Measurements from ENCODE around the gene FLNC.

The FLNC gene

DNA sequence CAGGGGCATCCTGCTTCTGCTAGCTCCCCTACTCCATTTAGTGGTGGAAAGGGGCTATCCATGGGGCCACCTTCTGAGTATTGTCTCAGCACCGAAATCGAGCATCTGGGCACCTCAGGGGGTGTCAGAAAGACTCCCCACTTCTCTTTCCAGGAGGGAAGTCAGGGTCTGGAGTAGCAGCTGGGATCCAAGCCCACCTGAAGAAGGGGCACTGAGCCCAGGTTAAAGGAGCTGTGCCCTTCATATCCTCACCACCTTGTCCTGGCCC, 2.6 kb downstream of the FLNC start:
- DNase-seq = no peak

DNA sequence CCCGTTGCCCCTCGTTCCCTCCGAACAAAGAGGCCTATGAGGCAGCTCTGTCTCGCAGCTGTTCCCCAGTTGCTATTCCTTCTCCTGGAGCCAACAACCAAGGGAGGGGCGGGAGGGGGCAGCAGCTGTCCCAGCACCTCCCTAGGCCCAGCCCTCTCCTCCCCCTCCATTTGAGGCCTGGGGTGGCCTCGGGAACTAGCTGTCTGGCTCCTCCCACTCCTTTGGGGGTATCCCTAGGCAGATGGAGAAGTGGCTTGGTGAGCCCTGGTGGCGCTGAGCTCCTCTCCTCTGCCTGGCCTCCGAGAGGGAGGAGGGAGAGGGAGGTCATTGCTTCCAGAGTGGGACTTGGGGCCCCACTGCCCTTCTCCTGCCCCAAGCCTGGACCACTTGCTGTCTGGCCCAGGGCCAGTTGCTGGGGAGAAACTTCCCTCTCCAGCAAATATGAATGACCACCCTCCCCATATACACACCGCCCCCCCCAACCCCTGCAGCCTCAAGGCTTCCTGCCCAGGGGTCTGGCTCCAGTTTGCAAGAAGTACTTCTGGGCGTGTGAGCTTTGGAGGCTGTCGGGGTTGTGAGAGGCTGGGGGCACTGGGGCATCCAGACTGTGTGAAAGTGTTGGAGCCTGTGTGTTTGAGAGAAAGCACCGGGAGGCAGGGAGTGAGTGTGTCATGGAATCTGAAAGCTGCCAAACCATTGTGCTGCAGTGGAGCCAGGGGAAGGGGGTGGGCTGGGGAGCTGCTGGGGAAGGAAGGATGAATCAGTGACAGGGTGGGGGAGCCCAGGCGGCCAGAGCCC, 3.1 kb downstream of the FLNC start:
- DNase-seq = no peak

- DNase-seq = no peak
Measured at GRCh38 chr7:128833946-128834325, 3.7 kb downstream of the FLNC start.

GRCh38 chr7:128835231-128835751, 5.1 kb downstream of the FLNC start:
- no peak for DNase-seq

- no peak for DNase-seq
Measured at GRCh38 chr7:128835790-128836641, 5.8 kb downstream of the FLNC start.

GRCh38 chr7:128836729-128837348, 6.6 kb downstream of the FLNC start:
- DNase-seq = no peak

GRCh38 chr7:128837521-128837921, 7.3 kb downstream of the FLNC start:
- no peak for DNase-seq

GRCh38 chr7:128838109-128838779, 8.0 kb downstream of the FLNC start:
- DNase-seq = no peak

- DNase-seq = no peak
Measured at GRCh38 chr7:128838981-128839731, 8.9 kb downstream of the FLNC start.

DNA sequence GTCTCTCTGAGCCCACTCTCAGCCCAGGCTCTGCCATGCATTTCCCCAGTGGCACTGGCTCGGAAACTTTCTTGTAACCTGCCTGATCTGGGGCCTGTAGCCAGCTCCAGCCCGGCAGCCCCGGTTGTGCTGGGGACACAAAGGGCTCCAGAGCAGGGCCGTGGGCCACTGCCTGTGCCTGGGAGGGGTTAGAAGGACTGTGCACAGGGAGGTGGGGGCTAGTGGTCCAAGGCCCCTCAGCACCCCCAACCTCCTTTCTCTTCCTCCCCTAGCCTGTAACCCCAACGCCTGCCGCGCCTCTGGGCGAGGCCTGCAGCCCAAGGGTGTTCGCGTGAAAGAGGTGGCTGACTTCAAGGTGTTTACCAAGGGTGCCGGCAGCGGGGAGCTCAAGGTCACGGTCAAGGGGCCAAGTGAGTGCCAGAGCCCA, 9.6 kb downstream of the FLNC start:
- no peak for DNase-seq

DNA sequence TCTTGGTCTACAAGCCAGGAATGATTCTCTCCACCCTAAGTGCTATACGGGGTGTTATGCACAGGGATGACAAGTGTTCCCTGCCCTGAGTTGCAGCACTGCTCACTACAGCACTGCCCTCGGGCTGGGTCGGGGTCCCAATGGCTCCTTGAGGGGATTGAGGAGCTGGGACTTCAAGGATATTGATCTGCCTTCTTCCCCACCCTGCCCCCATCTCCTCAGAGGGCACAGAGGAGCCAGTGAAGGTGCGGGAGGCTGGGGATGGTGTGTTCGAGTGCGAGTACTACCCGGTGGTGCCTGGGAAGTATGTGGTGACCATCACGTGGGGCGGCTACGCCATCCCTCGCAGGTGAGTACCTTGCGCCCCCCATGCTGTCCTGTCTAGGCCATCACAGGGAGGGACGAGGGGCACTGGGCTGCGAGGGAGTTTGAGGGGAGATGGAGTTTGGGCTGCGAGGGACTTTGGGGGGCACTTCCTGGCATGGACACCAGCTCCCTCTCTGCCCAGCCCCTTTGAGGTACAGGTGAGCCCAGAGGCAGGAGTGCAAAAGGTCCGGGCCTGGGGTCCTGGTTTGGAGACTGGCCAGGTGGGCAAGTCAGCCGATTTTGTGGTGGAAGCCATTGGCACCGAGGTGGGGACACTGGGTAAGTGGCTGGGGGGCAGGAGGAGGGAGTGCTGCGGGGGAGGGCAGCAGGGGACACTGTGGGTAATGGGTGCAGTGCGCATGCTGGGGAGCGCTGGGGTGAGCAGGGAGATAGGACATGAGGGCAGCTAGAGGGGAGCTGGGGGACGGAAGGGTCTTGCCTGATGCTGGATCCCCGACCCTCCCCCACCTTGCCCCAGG, 10.3 kb downstream of the FLNC start:
- no peak for DNase-seq

- DNase-seq = no peak
Measured at GRCh38 chr7:128841171-128841690, 11.0 kb downstream of the FLNC start.

DNA sequence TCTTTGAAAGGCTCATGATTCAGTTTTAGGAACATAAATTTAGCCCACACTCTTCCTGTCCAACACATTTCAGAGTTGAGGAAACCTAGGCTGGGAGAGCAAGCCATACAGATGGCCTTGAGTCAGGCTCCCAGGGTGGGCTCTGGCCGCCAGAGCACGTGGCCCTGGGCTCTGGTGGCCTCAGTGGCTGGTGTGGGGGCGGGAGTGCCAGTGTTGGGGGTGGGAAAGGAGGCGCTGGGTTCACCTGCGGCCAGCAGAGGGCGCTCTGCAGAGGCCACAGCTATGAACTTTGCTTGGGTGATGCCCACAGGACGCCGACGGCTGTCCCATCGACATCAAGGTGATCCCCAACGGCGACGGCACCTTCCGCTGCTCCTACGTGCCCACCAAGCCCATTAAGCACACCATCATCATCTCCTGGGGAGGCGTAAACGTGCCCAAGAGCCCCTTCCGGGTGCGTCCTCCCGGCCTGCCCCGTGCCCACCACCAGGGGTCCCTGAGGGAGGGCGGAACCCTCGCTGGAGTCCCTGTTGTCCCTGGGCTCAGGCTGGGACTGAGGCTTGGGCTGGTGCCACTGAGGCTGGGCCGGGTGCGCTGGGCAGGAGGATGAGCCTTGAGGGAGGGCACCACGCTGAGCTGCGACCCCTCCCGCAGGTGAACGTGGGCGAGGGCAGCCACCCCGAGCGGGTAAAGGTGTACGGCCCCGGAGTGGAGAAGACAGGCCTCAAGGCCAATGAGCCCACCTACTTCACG, 11.9 kb downstream of the FLNC start:
- no peak for DNase-seq

DNA sequence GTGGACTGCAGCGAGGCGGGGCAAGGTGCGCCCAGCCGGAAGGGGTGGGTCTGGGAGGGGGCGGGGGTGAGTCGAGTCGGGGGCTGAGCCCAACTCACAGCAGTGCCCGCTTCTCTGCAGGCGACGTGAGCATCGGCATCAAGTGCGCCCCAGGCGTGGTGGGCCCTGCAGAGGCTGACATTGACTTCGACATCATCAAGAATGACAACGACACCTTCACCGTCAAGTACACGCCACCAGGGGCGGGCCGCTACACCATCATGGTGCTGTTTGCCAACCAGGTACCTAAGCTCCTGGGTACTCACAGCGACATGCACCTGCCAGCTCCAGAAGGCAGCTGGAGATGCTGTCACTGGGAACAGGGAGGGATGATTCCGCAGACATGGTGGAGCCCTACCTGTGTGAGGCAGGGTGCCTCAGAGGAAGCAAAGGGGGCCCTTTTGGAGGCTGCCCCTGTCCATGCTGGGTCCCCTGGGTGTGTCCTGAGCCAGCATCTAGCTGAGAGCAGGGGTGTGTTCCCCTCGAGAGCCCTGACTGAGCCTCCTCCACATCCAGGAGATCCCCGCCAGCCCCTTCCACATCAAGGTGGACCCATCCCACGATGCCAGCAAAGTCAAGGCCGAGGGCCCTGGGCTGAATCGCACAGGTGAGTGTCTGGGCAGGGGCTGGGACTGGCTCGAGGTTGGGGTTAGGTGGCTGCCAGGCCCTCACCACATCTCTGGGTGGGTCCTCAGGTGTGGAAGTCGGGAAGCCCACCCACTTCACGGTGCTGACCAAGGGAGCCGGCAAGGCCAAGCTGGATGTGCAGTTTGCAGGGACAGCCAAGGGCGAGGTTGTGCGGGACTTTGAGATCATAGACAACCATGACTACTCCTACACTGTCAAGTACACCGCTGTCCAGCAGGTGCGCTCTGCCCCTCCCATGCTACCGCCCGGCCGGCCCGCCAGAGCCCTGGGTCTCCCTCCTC, 12.8 kb downstream of the FLNC start:
- DNase-seq = no peak

GRCh38 chr7:128843938-128844621, 13.9 kb downstream of the FLNC start:
- no peak for DNase-seq

DNA sequence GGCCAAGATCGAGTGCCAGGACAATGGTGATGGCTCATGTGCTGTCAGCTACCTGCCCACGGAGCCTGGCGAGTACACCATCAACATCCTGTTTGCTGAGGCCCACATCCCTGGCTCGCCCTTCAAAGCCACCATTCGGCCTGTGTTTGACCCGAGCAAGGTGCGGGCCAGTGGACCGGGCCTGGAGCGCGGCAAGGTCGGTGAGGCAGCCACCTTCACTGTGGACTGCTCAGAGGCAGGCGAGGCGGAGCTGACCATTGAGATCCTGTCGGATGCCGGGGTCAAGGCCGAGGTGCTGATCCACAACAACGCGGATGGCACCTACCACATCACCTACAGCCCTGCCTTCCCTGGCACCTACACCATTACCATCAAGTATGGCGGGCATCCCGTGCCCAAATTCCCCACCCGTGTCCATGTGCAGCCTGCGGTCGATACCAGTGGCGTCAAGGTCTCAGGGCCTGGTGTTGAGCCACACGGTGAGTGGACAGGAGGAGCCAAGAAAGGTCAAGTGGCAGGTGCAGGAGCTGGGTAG, 14.6 kb downstream of the FLNC start:
- no peak for DNase-seq

GRCh38 chr7:128845475-128845874, 15.3 kb downstream of the FLNC start:
- no peak for DNase-seq

DNA sequence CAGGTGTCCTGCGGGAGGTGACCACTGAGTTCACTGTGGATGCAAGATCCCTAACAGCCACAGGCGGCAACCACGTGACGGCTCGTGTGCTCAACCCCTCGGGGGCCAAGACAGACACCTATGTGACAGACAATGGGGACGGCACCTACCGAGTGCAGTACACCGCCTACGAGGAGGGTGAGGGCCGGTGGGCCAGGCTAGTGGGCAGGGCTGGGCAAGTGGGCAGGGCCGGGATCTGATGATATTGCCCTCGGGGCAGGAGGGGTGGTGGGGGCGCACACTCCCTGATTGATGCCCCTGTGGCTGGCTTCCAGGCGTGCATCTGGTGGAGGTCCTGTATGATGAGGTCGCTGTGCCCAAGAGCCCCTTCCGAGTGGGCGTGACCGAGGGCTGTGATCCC, 15.8 kb downstream of the FLNC start:
- DNase-seq = no peak
